WTC11 (cell line): ENCODE data around the gene IRS1. TPM values are rescaled to one million over a fixed set of nuclear protein-coding genes. Genes with fewer than 3 reads are reported as not detected.

Experiments used
- ATAC-seq: fragments of 200-7000 bp; cut with Tn5 transposase; 2 replicates; pipeline ENCODE4 v1.10.0; 2021; ENCODE audit warnings: mild to moderate bottlenecking, moderate library complexity
- CTCF ChIA-PET: fragments of 300-600 bp; sonication (Branson Sonifier 250); formaldehyde crosslinking; loops from one replicate; lab custom pipeline; 2021; ENCODE audit warnings: antibody characterized with exemption; lab: Charles Lee
- POLR2A ChIA-PET: fragments of 350-600 bp; sonication (Branson Sonifier 250); formaldehyde crosslinking; loops from one replicate; lab custom pipeline; 2021; ENCODE audit warnings: antibody characterized with exemption; lab: Charles Lee
- DNase-seq: peaks from one replicate; pipeline ENCODE4 v3.0.0; 2021; ENCODE audit warnings: low spot score
- H3K27ac Mint-ChIP-seq: 2 replicates; pipeline ENCODE4 v1.8.0; 2021; ENCODE audit warnings: mixed read lengths
- H3K27me3 Mint-ChIP-seq: 2 replicates; pipeline ENCODE4 v1.8.0; 2021; ENCODE audit warnings: low read depth, mild to moderate bottlenecking, moderate library complexity, mixed read lengths
- H3K36me3 Mint-ChIP-seq: 2 replicates; pipeline ENCODE4 v1.8.0; 2021; ENCODE audit warnings: mixed read lengths
- H3K4me1 Mint-ChIP-seq: 2 replicates; pipeline ENCODE4 v1.8.0; 2022; ENCODE audit warnings: mixed read lengths
- H3K4me3 Mint-ChIP-seq: 2 replicates; pipeline ENCODE4 v1.8.0; 2021; ENCODE audit warnings: mild to moderate bottlenecking, moderate library complexity, mixed read lengths
- H3K9me3 Mint-ChIP-seq: 2 replicates; pipeline ENCODE4 v1.8.0; 2021; ENCODE audit warnings: mixed read lengths
- CREM ChIP-seq: sonication (generic); formaldehyde crosslinking; IDR thresholded peaks from 2 replicates; pipeline ENCODE4 v1.8.1; 2022; ENCODE audit warnings: mild to moderate bottlenecking, missing genetic modification reagents, moderate library complexity
- ERG ChIP-seq: fragments of 250-450 bp; sonication (Bioruptor Pico); IDR thresholded peaks from 2 replicates; pipeline ENCODE4 v1.8.0; 2021; ENCODE audit warnings: mild to moderate bottlenecking
- ESRRA ChIP-seq: sonication (generic); formaldehyde crosslinking; IDR thresholded peaks from 2 replicates; pipeline ENCODE4 v1.8.1; 2022; ENCODE audit warnings: mild to moderate bottlenecking, missing genetic modification reagents, borderline replicate concordance
- FOXJ3 ChIP-seq: sonication (generic); formaldehyde crosslinking; IDR thresholded peaks from 2 replicates; pipeline ENCODE4 v1.9.0; 2021; ENCODE audit warnings: missing genetic modification reagents, mild to moderate bottlenecking, borderline replicate concordance
- GABPB1 ChIP-seq: sonication (generic); formaldehyde crosslinking; IDR thresholded peaks from 2 replicates; pipeline ENCODE4 v1.8.1; 2023; ENCODE audit warnings: mild to moderate bottlenecking, missing genetic modification reagents
- GTF2I ChIP-seq: fragments of 250-450 bp; sonication (Bioruptor Pico); conservative IDR thresholded peaks from 2 replicates; pipeline ENCODE4 v1.4.0; 2021; ENCODE audit warnings: mild to moderate bottlenecking
- IRF1 ChIP-seq: sonication (generic); formaldehyde crosslinking; IDR thresholded peaks from 2 replicates; pipeline ENCODE4 v1.8.0; 2023; ENCODE audit warnings: missing genetic modification reagents
- MYBL2 ChIP-seq: sonication (generic); formaldehyde crosslinking; IDR thresholded peaks from 2 replicates; pipeline ENCODE4 v1.8.1; 2023; ENCODE audit warnings: mild to moderate bottlenecking, moderate library complexity, missing genetic modification reagents
- NFE2L1 ChIP-seq: sonication (generic); formaldehyde crosslinking; IDR thresholded peaks from 2 replicates; pipeline ENCODE4 v1.8.1; 2023; ENCODE audit warnings: missing genetic modification reagents
- NR1H2 ChIP-seq: sonication (generic); formaldehyde crosslinking; IDR thresholded peaks from 2 replicates; pipeline ENCODE4 v1.9.0; 2021; ENCODE audit warnings: mild to moderate bottlenecking, moderate library complexity, missing genetic modification reagents
- TCF7 ChIP-seq: sonication (generic); formaldehyde crosslinking; IDR thresholded peaks from 2 replicates; pipeline ENCODE4 v1.8.0; 2022; ENCODE audit warnings: mild to moderate bottlenecking, low read depth, missing genetic modification reagents, moderate library complexity
- ZBTB21 ChIP-seq: sonication (generic); formaldehyde crosslinking; IDR thresholded peaks from 2 replicates; pipeline ENCODE4 v1.8.1; 2023; ENCODE audit warnings: mild to moderate bottlenecking, missing genetic modification reagents, borderline replicate concordance
- ZNF232 ChIP-seq: sonication (generic); formaldehyde crosslinking; IDR thresholded peaks from 2 replicates; pipeline ENCODE4 v1.8.0; 2022; ENCODE audit warnings: mild to moderate bottlenecking, missing genetic modification reagents
- ZNF396 ChIP-seq: fragments of 250-450 bp; sonication (Bioruptor Pico); IDR thresholded peaks from 2 replicates; pipeline ENCODE4 v1.8.0; 2021; ENCODE audit warnings: mild to moderate bottlenecking, moderate library complexity, borderline replicate concordance
- total RNA-seq: library from RNA; stranded (reverse); gene quantifications from 3 replicates; pipeline ENCODE4 v1.2.3, GENCODE V29; 2021
- TF ChIP-seq, protein P1 (sequence below): sonication (generic); formaldehyde crosslinking; IDR thresholded peaks from 2 replicates; pipeline ENCODE4 v1.8.0; 2022; ENCODE audit warnings: mild to moderate bottlenecking, missing genetic modification reagents
- TF ChIP-seq, protein P2 (sequence below): sonication (generic); formaldehyde crosslinking; IDR thresholded peaks from 2 replicates; pipeline ENCODE4 v1.8.1; 2023; ENCODE audit warnings: mild to moderate bottlenecking, missing genetic modification reagents, borderline replicate concordance
- TF ChIP-seq, protein P3 (sequence below): fragments of 250-450 bp; sonication (Bioruptor Pico); IDR thresholded peaks from 2 replicates; pipeline ENCODE4 v1.9.0; 2021; ENCODE audit warnings: mild to moderate bottlenecking, borderline replicate concordance

IRS1 gene
- total RNA-seq, 1 experiment from 2014 or later, result 22.9 TPM

DNA sequence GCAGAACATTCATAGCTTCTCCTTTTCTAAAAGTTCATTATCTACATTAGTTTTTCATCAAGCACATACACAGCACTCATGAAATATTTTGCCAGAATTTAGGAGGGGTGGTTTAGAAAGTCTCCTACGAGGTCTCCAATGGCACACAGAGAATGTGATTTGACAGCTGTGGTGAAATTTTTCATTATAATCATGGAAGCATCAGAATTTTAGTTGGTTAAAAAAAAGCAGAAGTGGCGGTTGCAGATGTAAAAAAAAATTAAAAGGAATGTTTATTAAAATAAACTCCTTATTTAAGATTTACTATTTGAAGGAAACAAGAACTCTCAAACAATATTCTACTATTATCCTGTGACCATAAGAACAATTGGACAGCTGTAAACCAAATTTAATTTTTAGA is 25.4 kb upstream of the IRS1 start:
- Mint-ChIP-seq H3K27ac (no peak overlapping the region), H3K36me3 (no peaks in the 10 kb centered on the region)
- DNase-seq, result no peak
- no peak for TF ChIP-seq ERG
- no peak for TF ChIP-seq NR1H2
- TF ChIP-seq, all 79 proteins: peak for 0
- POLR2A ChIA-PET, result no interaction called here
- H3K27me3 Mint-ChIP-seq, result no peaks in the 10 kb centered on the region
- CTCF ChIA-PET, result no interaction called here
- ATAC-seq, result no peak
- peaks cover 4% of the 10 kb centered on the region; the same call in 1 of the 2 replicates for H3K9me3 Mint-ChIP-seq
- no peaks in the 10 kb centered on the region for H3K4me1 Mint-ChIP-seq
- no peak overlapping the region for H3K4me3 Mint-ChIP-seq

GRCh38 chr2:226818930-226819329 is 19.3 kb upstream of the IRS1 start:
- Mint-ChIP-seq H3K27me3 (no peaks in the 10 kb centered on the region), H3K9me3 (peaks cover 8% of the 10 kb centered on the region), H3K27ac (no peak overlapping the region), H3K4me1 (no peaks in the 10 kb centered on the region; the same call in 1 of the 2 replicates), H3K36me3 (no peaks in the 10 kb centered on the region), H3K4me3 (no peak overlapping the region)
- no peak for DNase-seq
- no peak for ATAC-seq
- TF ChIP-seq ZBTB21 (CRISPR knock-in tag) (no peak), FOXJ3 (no peak), IRF1 (no peak), ESRRA (no peak), ZNF396 (CRISPR knock-in tag) (no peak), GABPB1 (CRISPR knock-in tag) (no peak)
- TF ChIP-seq, protein P1, sequence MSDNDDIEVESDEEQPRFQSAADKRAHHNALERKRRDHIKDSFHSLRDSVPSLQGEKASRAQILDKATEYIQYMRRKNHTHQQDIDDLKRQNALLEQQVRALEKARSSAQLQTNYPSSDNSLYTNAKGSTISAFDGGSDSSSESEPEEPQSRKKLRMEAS (CRISPR knock-in tag), result no peak
- TF ChIP-seq, protein P2, sequence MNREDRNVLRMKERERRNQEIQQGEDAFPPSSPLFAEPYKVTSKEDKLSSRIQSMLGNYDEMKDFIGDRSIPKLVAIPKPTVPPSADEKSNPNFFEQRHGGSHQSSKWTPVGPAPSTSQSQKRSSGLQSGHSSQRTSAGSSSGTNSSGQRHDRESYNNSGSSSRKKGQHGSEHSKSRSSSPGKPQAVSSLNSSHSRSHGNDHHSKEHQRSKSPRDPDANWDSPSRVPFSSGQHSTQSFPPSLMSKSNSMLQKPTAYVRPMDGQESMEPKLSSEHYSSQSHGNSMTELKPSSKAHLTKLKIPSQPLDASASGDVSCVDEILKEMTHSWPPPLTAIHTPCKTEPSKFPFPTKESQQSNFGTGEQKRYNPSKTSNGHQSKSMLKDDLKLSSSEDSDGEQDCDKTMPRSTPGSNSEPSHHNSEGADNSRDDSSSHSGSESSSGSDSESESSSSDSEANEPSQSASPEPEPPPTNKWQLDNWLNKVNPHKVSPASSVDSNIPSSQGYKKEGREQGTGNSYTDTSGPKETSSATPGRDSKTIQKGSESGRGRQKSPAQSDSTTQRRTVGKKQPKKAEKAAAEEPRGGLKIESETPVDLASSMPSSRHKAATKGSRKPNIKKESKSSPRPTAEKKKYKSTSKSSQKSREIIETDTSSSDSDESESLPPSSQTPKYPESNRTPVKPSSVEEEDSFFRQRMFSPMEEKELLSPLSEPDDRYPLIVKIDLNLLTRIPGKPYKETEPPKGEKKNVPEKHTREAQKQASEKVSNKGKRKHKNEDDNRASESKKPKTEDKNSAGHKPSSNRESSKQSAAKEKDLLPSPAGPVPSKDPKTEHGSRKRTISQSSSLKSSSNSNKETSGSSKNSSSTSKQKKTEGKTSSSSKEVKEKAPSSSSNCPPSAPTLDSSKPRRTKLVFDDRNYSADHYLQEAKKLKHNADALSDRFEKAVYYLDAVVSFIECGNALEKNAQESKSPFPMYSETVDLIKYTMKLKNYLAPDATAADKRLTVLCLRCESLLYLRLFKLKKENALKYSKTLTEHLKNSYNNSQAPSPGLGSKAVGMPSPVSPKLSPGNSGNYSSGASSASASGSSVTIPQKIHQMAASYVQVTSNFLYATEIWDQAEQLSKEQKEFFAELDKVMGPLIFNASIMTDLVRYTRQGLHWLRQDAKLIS (CRISPR knock-in tag), result no peak
- ChIA-PET POLR2A (no interaction called here), CTCF (no interaction called here)

DNA sequence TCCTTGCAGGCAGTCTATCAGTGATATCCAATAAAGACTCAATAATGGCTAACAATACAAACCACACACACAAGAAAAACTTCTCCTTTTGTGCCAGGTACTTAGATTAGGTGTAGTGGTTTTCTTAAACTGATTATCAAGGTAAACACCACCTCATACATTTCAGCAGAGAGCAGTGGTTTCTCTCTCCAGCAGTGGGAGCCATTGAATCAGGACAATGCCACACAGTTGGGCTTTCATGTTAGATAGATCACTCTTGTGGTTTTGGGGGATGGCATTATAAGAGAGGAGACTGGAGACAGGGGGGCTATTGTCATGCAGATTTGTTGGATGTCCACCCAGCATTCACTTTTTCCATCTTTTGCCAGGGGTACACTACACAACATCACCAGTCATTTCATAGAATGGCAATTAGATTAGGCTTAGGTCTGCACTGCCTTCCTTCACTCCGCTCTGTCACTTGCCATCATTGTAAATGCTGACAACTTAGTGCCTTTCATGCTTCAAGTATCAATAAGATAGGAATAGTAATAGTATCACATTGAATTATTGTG is 13.6 kb upstream of the IRS1 start:
- ATAC-seq (peak; percentile 94), DNase-seq (peak; percentile 26)
- ChIA-PET POLR2A (no interaction called here), CTCF (no interaction called here)
- no peaks in the 10 kb centered on the region; the same call in 1 of the 2 replicates for H3K27me3 Mint-ChIP-seq
- H3K4me1 Mint-ChIP-seq, result peaks cover 8% of the 10 kb centered on the region
- H3K36me3 Mint-ChIP-seq, result no peaks in the 10 kb centered on the region
- H3K27ac Mint-ChIP-seq, result no peak overlapping the region
- H3K9me3 Mint-ChIP-seq, result no peaks in the 10 kb centered on the region
- no peak overlapping the region for H3K4me3 Mint-ChIP-seq
- TF ChIP-seq ERG (no peak), NFE2L1 (CRISPR knock-in tag) (no peak), GTF2I (CRISPR knock-in tag) (no peak), MYBL2 (CRISPR knock-in tag) (no peak), TCF7 (CRISPR knock-in tag) (no peak), CREM (no peak), ZNF232 (CRISPR knock-in tag) (no peak)
- TF ChIP-seq, protein P3, sequence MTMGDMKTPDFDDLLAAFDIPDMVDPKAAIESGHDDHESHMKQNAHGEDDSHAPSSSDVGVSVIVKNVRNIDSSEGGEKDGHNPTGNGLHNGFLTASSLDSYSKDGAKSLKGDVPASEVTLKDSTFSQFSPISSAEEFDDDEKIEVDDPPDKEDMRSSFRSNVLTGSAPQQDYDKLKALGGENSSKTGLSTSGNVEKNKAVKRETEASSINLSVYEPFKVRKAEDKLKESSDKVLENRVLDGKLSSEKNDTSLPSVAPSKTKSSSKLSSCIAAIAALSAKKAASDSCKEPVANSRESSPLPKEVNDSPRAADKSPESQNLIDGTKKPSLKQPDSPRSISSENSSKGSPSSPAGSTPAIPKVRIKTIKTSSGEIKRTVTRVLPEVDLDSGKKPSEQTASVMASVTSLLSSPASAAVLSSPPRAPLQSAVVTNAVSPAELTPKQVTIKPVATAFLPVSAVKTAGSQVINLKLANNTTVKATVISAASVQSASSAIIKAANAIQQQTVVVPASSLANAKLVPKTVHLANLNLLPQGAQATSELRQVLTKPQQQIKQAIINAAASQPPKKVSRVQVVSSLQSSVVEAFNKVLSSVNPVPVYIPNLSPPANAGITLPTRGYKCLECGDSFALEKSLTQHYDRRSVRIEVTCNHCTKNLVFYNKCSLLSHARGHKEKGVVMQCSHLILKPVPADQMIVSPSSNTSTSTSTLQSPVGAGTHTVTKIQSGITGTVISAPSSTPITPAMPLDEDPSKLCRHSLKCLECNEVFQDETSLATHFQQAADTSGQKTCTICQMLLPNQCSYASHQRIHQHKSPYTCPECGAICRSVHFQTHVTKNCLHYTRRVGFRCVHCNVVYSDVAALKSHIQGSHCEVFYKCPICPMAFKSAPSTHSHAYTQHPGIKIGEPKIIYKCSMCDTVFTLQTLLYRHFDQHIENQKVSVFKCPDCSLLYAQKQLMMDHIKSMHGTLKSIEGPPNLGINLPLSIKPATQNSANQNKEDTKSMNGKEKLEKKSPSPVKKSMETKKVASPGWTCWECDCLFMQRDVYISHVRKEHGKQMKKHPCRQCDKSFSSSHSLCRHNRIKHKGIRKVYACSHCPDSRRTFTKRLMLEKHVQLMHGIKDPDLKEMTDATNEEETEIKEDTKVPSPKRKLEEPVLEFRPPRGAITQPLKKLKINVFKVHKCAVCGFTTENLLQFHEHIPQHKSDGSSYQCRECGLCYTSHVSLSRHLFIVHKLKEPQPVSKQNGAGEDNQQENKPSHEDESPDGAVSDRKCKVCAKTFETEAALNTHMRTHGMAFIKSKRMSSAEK, result no peak
